ENCODE results near the gene SPATA20.

- no peak for TF ChIP-seq EZH2 (IDR thresholded peaks at IDR 0.05; ENCODE audit: borderline replicate concordance, insufficient read depth, low read length, poor library complexity, severe bottlenecking)
- TF ChIP-seq TAF1 (IDR thresholded peaks at IDR 0.05; ENCODE audit: low read depth): no peak
- TF ChIP-seq, protein P1, sequence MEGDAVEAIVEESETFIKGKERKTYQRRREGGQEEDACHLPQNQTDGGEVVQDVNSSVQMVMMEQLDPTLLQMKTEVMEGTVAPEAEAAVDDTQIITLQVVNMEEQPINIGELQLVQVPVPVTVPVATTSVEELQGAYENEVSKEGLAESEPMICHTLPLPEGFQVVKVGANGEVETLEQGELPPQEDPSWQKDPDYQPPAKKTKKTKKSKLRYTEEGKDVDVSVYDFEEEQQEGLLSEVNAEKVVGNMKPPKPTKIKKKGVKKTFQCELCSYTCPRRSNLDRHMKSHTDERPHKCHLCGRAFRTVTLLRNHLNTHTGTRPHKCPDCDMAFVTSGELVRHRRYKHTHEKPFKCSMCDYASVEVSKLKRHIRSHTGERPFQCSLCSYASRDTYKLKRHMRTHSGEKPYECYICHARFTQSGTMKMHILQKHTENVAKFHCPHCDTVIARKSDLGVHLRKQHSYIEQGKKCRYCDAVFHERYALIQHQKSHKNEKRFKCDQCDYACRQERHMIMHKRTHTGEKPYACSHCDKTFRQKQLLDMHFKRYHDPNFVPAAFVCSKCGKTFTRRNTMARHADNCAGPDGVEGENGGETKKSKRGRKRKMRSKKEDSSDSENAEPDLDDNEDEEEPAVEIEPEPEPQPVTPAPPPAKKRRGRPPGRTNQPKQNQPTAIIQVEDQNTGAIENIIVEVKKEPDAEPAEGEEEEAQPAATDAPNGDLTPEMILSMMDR (IDR thresholded peaks at IDR 0.05; ENCODE audit: poor library complexity, severe bottlenecking): no peak
- TF ChIP-seq MXI1 (conservative IDR thresholded peaks at IDR 0.05; ENCODE audit: poor library complexity, severe bottlenecking): no peak
- TF ChIP-seq RAD21 (conservative IDR thresholded peaks at IDR 0.05): no peak
Observed at GRCh38 chr17:50505591-50506130, 41.3 kb upstream of the SPATA20 start.

Measured in neural cell (in vitro differentiated cells).